Measurements from ENCODE around the gene AADACL2. TPM values are rescaled to one million over a fixed set of nuclear protein-coding genes. Genes with fewer than 3 reads are reported as not detected.

AADACL2 gene, protein sequence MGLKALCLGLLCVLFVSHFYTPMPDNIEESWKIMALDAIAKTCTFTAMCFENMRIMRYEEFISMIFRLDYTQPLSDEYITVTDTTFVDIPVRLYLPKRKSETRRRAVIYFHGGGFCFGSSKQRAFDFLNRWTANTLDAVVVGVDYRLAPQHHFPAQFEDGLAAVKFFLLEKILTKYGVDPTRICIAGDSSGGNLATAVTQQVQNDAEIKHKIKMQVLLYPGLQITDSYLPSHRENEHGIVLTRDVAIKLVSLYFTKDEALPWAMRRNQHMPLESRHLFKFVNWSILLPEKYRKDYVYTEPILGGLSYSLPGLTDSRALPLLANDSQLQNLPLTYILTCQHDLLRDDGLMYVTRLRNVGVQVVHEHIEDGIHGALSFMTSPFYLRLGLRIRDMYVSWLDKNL
- total RNA-seq = not detected

GRCh38 chr3:151733613-151734012 lies at the start of gene AADACL2:
Gene AADACL2, plus strand, starts transcription at chr3:151733927. Its CDS starts 109 bp downstream, at chr3:151734036.

Other genes starting within 250 kb of the AADACL2 start
- gene AADAC, start 80.2 kb downstream of the AADACL2 start, total RNA-seq = not detected
- gene SUCNR1, start 139.7 kb downstream of the AADACL2 start, total RNA-seq = not detected

Data from melanocyte of skin (primary cell).